HG02623 (cell line): ENCODE data around the gene UVSSA.

Experiments
- ATAC-seq: cut with Tn5 transposase; IDR thresholded peaks from one replicate; pipeline ENCODE4 v1.9.1; 2021; ENCODE audit warnings: moderate library complexity; ENCODE audit not compliant: unreplicated experiment

The UVSSA gene

GRCh38 chr4:1373892-1374705 is 27.1 kb downstream of the UVSSA start:
- no peak for ATAC-seq

- ATAC-seq, result no peak
Observed at GRCh38 chr4:1374706-1375045, 27.7 kb downstream of the UVSSA start.

- no peak for ATAC-seq
Observed at GRCh38 chr4:1375051-1375721, 28.2 kb downstream of the UVSSA start.

- ATAC-seq, result no peak
Observed at GRCh38 chr4:1375761-1376322, 28.8 kb downstream of the UVSSA start.

- ATAC-seq, result no peak
Observed at GRCh38 chr4:1376391-1376840, 29.4 kb downstream of the UVSSA start.

- no peak for ATAC-seq
Observed at GRCh38 chr4:1376841-1377605, 30.0 kb downstream of the UVSSA start.

- no peak for ATAC-seq
Observed at GRCh38 chr4:1377606-1378261, 30.7 kb downstream of the UVSSA start.

- no peak for ATAC-seq
Observed at GRCh38 chr4:1378559-1379231, 31.7 kb downstream of the UVSSA start.

- ATAC-seq, result no peak
Observed at GRCh38 chr4:1379351-1379781, 32.4 kb downstream of the UVSSA start.

- ATAC-seq, result no peak
Observed at GRCh38 chr4:1379801-1380331, 32.9 kb downstream of the UVSSA start.

- ATAC-seq, result no peak
Observed at GRCh38 chr4:1380368-1381151, 33.6 kb downstream of the UVSSA start.

GRCh38 chr4:1381181-1381621 is 34.2 kb downstream of the UVSSA start:
- no peak for ATAC-seq

GRCh38 chr4:1381944-1382541 is 35.0 kb downstream of the UVSSA start:
- no peak for ATAC-seq

- no peak for ATAC-seq
Observed at GRCh38 chr4:1382776-1383727, 36.0 kb downstream of the UVSSA start.

GRCh38 chr4:1383728-1384591 is 37.0 kb downstream of the UVSSA start:
- ATAC-seq, result no peak

GRCh38 chr4:1384675-1385372 is 37.8 kb downstream of the UVSSA start:
- no peak for ATAC-seq
